SK-N-SH (cell line): ENCODE measurements around the gene UBA5. TPM values are rescaled to one million over a fixed set of nuclear protein-coding genes. Genes with fewer than 3 reads are reported as not detected.

Source experiments
- CTCF ChIA-PET: fragments of 300-600, 350-600 bp; formaldehyde crosslinking; extraction: SDS; loops from one replicate; lab custom pipeline; 2021; lab: Yijun Ruan, JAX
- POLR2A ChIA-PET: fragments of 350-600 bp; sonication (Branson Sonifier 250); formaldehyde crosslinking; extraction: SDS; loops from one replicate; lab custom pipeline; 2020; ENCODE audit warnings: antibody characterized with exemption, inconsistent platforms; lab: Yijun Ruan, JAX
- DNase-seq: peaks from one replicate; pipeline ENCODE4 v3.0.0; 2012
- H2AFZ ChIP-seq: fragments of 200-600 bp; sonication (generic); 2 replicates; pipeline ENCODE4 v1.8.1; 2016; ENCODE audit warnings: antibody characterized with exemption, mild to moderate bottlenecking, low read depth
- H3F3A ChIP-seq: fragments of 200-600 bp; sonication (generic); replicated peaks from 2 replicates; pipeline ENCODE3; 2016; ENCODE audit warnings: antibody characterized with exemption, mild to moderate bottlenecking; ENCODE audit not compliant: insufficient read depth
- H3K27ac ChIP-seq, 2 experiments: fragments of 200-500 bp in 1 of 2; fragments of 200-600 bp in 1 of 2; sonication (Bioruptor generic) in 1 of 2; sonication (generic), shearing (Covaris generic) in 1 of 2; 2 replicates each; pipeline versions ENCODE4 v1.5.1 to v1.6.1; 2014 to 2016; ENCODE audit warnings: low read depth in 2 of 2, inconsistent platforms in 1 of 2, low read length in 1 of 2, mild to moderate bottlenecking in 1 of 2, mixed read lengths in 1 of 2
- H3K27me3 ChIP-seq: fragments of 200-600 bp; sonication (generic), shearing (Covaris generic); 2 replicates; pipeline ENCODE4 v1.6.1; 2016; ENCODE audit warnings: mixed run types; ENCODE audit not compliant: insufficient read depth
- H3K36me3 ChIP-seq, 2 experiments: fragments of 200-500 bp in 1 of 2; fragments of 200-600 bp in 1 of 2; sonication (Bioruptor generic) in 1 of 2; sonication (generic) in 1 of 2; replicated peaks in 1 of 2; 2 replicates each; pipeline versions ENCODE3 to v1.5.1; 2014 to 2016; ENCODE audit warnings: low read length in 1 of 2, mild to moderate bottlenecking in 1 of 2; ENCODE audit not compliant: insufficient read depth in 2 of 2, control insufficient read depth in 1 of 2
- H3K4me1 ChIP-seq, 2 experiments: fragments of 200-500 bp in 1 of 2; fragments of 200-600 bp in 1 of 2; sonication (Bioruptor generic) in 1 of 2; sonication (generic), shearing (Covaris generic) in 1 of 2; 2 replicates each; pipeline versions ENCODE4 v1.5.1 to v1.6.1; 2014 to 2016; ENCODE audit warnings: low read depth in 1 of 2, low read length in 1 of 2, mixed run types in 1 of 2; ENCODE audit not compliant: insufficient read depth in 2 of 2, control insufficient read depth in 1 of 2
- H3K4me2 ChIP-seq: fragments of 200-600 bp; sonication (generic), shearing (Covaris generic); 2 replicates; pipeline ENCODE4 v1.6.1; 2017; ENCODE audit warnings: mixed run types
- H3K4me3 ChIP-seq, 2 experiments: fragments of 200-500 bp in 1 of 2; fragments of 200-600 bp in 1 of 2; sonication (Bioruptor generic) in 1 of 2; sonication (generic), shearing (Covaris generic) in 1 of 2; 2 replicates each; pipeline versions ENCODE4 v1.5.1 to v1.8.1; 2014 to 2016; ENCODE audit warnings: low read depth in 2 of 2, inconsistent platforms in 1 of 2, low read length in 1 of 2, mild to moderate bottlenecking in 1 of 2, mixed read lengths in 1 of 2, moderate library complexity in 1 of 2
- H3K79me2 ChIP-seq: fragments of 200-600 bp; sonication (generic); 2 replicates; pipeline ENCODE4 v1.8.1; 2017; ENCODE audit warnings: mild to moderate bottlenecking; ENCODE audit not compliant: insufficient read depth
- H3K9ac ChIP-seq: fragments of 200-600 bp; sonication (generic); 2 replicates; pipeline ENCODE4 v1.6.1; 2017; ENCODE audit warnings: mixed run types
- H3K9me2 ChIP-seq: fragments of 200-600 bp; sonication (generic); 2 replicates; pipeline ENCODE4 v1.6.1; 2017; ENCODE audit warnings: mixed run types
- H3K9me3 ChIP-seq: fragments of 200-600 bp; sonication (generic); 2 replicates; pipeline ENCODE4 v1.6.1; 2017; ENCODE audit warnings: mixed run types, mild to moderate bottlenecking, moderate library complexity
- H4K20me1 ChIP-seq: fragments of 200-600 bp; sonication (generic); 2 replicates; pipeline ENCODE4 v1.6.1; 2017; ENCODE audit warnings: mild to moderate bottlenecking, mixed run types; ENCODE audit not compliant: insufficient read depth
- CHD2 ChIP-seq: fragments of 150-350 bp; IDR thresholded peaks from 2 replicates; pipeline ENCODE4 v1.6.1; 2018; ENCODE audit warnings: low read length; ENCODE audit not compliant: partially characterized antibody
- EZH2phosphoT487 ChIP-seq: fragments of 200-600 bp; sonication (generic); IDR thresholded peaks from 2 replicates; pipeline ENCODE4 v1.6.1; 2017; ENCODE audit warnings: low read depth, mixed run types, mild to moderate bottlenecking, antibody characterized with exemption, moderate library complexity, borderline replicate concordance
- FOSL2 ChIP-seq: IDR thresholded peaks from 2 replicates; pipeline ENCODE4 v1.4.0; 2012; ENCODE audit warnings: low read depth, mild to moderate bottlenecking, moderate library complexity, borderline replicate concordance
- GATA2 ChIP-seq: sonication (generic); formaldehyde crosslinking; IDR thresholded peaks from 2 replicates; pipeline ENCODE4 v1.5.0; 2020; ENCODE audit warnings: mild to moderate bottlenecking, missing genetic modification reagents
- MXI1 ChIP-seq: IDR thresholded peaks from 2 replicates; pipeline ENCODE4 v1.6.1; 2012; ENCODE audit warnings: mild to moderate bottlenecking, low read depth, low read length, improper control_type of control experiment
- PBX3 ChIP-seq: IDR thresholded peaks from 2 replicates; pipeline ENCODE4; 2012
- POLR2AphosphoS5 ChIP-seq: IDR thresholded peaks from 2 replicates; pipeline ENCODE4 v1.6.1; 2012; ENCODE audit warnings: low read depth, low read length
- RAD21 ChIP-seq: IDR thresholded peaks from 2 replicates; pipeline ENCODE4 v1.6.1; 2012; ENCODE audit warnings: mild to moderate bottlenecking, low read length
- RFX5 ChIP-seq: IDR thresholded peaks from 2 replicates; pipeline ENCODE4 v1.6.1; 2012; ENCODE audit warnings: mild to moderate bottlenecking, improper control_type of control experiment, low read length
- TCF12 ChIP-seq: IDR thresholded peaks from 2 replicates; pipeline ENCODE4 v1.4.0; 2012
- TEAD4 ChIP-seq: IDR thresholded peaks from 2 replicates; pipeline ENCODE4 v1.4.0; 2012; ENCODE audit warnings: mild to moderate bottlenecking, borderline replicate concordance; ENCODE audit not compliant: insufficient read depth
- USF2 ChIP-seq: fragments of 150-350 bp; IDR thresholded peaks from 2 replicates; pipeline ENCODE4 v1.6.1; 2017; ENCODE audit warnings: antibody characterized with exemption, low read length, low read depth, borderline replicate concordance
- YY1 ChIP-seq: IDR thresholded peaks from 2 replicates; pipeline ENCODE4 v1.4.0; 2012; ENCODE audit warnings: low read depth, mild to moderate bottlenecking
- WGBS: methylation state at CpG from one replicate; pipeline ENCODE4 v1.1.6; 2017; ENCODE audit warnings: low lambda C conversion rate; 5-methylcytosine and 5-hydroxymethylcytosine counted together
- polyA plus RNA-seq, 3 experiments: library from polyadenylated mRNA; depleted of rRNA; stranded (reverse); fragments of >200 nt; gene quantifications; 2 replicates each; pipeline ENCODE4 v1.2.3, GENCODE V29; 2012
- TF ChIP-seq, protein P1 (sequence below): IDR thresholded peaks from 2 replicates; pipeline ENCODE4 v1.4.0; 2012; ENCODE audit warnings: low read depth
- TF ChIP-seq, protein P2 (sequence below): fragments of 150-350 bp; IDR thresholded peaks from 2 replicates; pipeline ENCODE4 v1.6.1; 2016; ENCODE audit warnings: mild to moderate bottlenecking, low read depth, low read length

UBA5 gene
- polyA plus RNA-seq, 1 of the 3 experiments (the other 2 are of a cell fraction), result 38.3 TPM

- TF ChIP-seq POLR2AphosphoS5 (no peak), MXI1 (no peak), PBX3 (no peak), RFX5 (no peak), USF2 (no peak), RAD21 (no peak), FOSL2 (no peak), EZH2phosphoT487 (no peak), TEAD4 (no peak)
- TF ChIP-seq, protein P1, sequence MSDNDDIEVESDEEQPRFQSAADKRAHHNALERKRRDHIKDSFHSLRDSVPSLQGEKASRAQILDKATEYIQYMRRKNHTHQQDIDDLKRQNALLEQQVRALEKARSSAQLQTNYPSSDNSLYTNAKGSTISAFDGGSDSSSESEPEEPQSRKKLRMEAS, result no peak
Observed at GRCh38 chr3:132655471-132655870, 4.7 kb upstream of the UBA5 start (continued).

DNA sequence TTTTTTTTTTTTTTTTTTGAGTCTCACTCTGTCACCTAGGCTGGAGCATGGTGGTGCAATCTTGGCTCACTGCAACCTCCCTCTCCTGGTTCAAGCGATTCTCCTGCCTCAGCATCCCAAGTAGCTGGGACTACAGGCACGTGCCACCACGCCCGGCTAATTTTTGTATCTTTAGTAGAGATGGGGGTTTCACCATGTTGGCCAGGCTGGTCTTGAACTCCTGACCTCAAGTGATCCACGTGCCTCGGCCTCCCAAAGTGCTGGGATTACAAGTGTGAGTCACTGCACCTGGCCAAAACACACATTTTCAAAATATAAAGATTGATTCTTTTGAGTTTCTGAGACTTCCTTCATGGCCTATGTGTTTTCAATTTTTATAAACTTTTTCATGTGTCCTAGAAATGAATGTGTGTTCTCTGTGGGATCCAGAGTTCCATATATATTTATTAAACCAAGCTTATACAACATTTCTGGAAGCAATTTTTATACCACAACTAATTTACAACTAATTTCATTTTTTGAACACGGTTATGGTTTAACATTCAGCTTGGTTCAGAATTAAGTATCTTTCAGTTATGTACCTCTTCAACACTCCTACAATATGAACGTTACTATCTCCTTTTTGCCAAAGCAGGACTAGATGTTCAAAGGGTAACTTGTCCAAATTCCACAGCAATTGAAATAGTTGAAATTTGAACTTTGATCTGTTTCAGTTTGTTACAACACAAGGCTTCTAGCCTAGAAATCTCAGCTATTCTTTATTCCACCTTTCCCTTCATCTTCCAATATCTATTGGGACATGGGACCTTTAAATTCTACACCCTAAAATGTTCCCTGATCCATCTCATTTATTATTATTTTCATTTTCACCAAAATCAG lies 2.0 kb upstream of the UBA5 start:
- CTCF ChIA-PET, result interaction anchor here (0.8 to 3.6 kb wide), 8 partner anchors 13 to 122 kb away, joined by 3 to 21 read pairs (median 4); no protein-coding TSS in a partner anchor
- peak overlapping the region; percentile 89 for H3K4me2 ChIP-seq
- H4K20me1 ChIP-seq, result no peaks in the 10 kb centered on the region
- H3K36me3 ChIP-seq, result peaks cover 0 to 4% of the 10 kb centered on the region in 2 experiments
- peaks cover 11 to 20% of the 10 kb centered on the region in 2 experiments; a peak in 3 of 4 replicates for H3K4me1 ChIP-seq
- H3K9ac ChIP-seq, result peak overlapping the region; percentile 89; the same call in 1 of the 2 replicates
- H3K79me2 ChIP-seq, result peaks cover 45% of the 10 kb centered on the region
- no peaks in the 10 kb centered on the region for H3K9me3 ChIP-seq
- POLR2A ChIA-PET, result no interaction called here
- H3K27ac ChIP-seq, result peak overlapping the region in 1 of 2 experiments; percentile 85; a peak in 1 of 4 replicates
- H3K9me2 ChIP-seq, result no peaks in the 10 kb centered on the region
- no peak for DNase-seq
- no peak for TF ChIP-seq GATA2
- TF ChIP-seq, protein P2, sequence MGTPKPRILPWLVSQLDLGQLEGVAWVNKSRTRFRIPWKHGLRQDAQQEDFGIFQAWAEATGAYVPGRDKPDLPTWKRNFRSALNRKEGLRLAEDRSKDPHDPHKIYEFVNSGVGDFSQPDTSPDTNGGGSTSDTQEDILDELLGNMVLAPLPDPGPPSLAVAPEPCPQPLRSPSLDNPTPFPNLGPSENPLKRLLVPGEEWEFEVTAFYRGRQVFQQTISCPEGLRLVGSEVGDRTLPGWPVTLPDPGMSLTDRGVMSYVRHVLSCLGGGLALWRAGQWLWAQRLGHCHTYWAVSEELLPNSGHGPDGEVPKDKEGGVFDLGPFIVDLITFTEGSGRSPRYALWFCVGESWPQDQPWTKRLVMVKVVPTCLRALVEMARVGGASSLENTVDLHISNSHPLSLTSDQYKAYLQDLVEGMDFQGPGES, result no peak
- TF ChIP-seq, protein P1, result no peak
- no peak for TF ChIP-seq TCF12
- TF ChIP-seq FOSL2, result no peak
- no peak for TF ChIP-seq CHD2
- no peak for TF ChIP-seq YY1
- TF ChIP-seq PBX3, result no peak
- WGBS, result 95% methylated on average over 8 of the region's 8 CpGs
- no peaks in the 10 kb centered on the region for H3K27me3 ChIP-seq
- peak overlapping the region; percentile 81 to 95; a peak in 3 of 4 replicates for H3K4me3 ChIP-seq
- peak overlapping the region; percentile 91; the same call in 1 of the 2 replicates for H2AFZ ChIP-seq
- H3F3A ChIP-seq, result peaks cover 21% of the 10 kb centered on the region
